ENCODE measurements around the gene FBXO17. TPM values are rescaled to one million over a fixed set of nuclear protein-coding genes. Genes with fewer than 3 reads are reported as not detected.
"Not testable (repeated sequence)": the region's sequence is repeated elsewhere in the genome, so short reads cannot be mapped to it uniquely, and the experiment has no call there.

FBXO17 gene
- total and polyA plus RNA-seq, 8 donors: 5.8 to 13.8 (median 7.8) TPM

DNA sequence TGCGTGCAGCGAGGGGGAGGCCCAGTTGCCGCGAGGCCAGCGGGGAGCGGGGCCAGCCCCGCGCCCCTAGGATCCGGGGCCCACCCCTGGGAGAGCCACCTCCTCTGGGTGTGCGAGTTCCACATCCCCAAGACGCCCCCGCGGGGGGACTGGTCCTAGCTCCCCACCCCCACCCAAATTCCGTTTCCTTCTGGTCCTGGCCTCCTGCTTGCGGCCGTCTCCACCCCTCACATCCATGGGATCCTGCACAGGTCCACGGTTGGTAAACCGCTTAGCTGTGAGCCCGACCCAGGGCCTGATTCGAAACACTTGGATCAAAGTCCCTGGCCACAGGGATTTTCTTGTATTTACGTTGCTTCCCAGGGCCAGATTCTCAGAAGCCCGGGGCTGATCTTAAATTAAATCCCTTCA lies 324 bp upstream of the FBXO17 start:
- peak overlapping the region; percentile 64 to 90 (median 76) for H3K27ac ChIP-seq
- WGBS, 2 donors: 1 to 6% methylated on average over 9 to 22 of the region's 22 CpGs
- peaks cover 4 to 21% (median 12%) of the 10 kb centered on the region in 3 donors for H3K4me1 ChIP-seq
- TF ChIP-seq, protein P1, sequence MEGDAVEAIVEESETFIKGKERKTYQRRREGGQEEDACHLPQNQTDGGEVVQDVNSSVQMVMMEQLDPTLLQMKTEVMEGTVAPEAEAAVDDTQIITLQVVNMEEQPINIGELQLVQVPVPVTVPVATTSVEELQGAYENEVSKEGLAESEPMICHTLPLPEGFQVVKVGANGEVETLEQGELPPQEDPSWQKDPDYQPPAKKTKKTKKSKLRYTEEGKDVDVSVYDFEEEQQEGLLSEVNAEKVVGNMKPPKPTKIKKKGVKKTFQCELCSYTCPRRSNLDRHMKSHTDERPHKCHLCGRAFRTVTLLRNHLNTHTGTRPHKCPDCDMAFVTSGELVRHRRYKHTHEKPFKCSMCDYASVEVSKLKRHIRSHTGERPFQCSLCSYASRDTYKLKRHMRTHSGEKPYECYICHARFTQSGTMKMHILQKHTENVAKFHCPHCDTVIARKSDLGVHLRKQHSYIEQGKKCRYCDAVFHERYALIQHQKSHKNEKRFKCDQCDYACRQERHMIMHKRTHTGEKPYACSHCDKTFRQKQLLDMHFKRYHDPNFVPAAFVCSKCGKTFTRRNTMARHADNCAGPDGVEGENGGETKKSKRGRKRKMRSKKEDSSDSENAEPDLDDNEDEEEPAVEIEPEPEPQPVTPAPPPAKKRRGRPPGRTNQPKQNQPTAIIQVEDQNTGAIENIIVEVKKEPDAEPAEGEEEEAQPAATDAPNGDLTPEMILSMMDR (IDR thresholded peaks at IDR 0.05): no peak
- DNase-seq (peak in 4 of 6 donors; percentile 28 to 60 (median 33)), FAIRE-seq (no peak), ATAC-seq (peak; percentile 36 to 52 (median 47))
- no peaks in the 10 kb centered on the region for H3K27me3 ChIP-seq
- no peaks in the 10 kb centered on the region for H3K36me3 ChIP-seq
- H3K9me3 ChIP-seq: no peaks in the 10 kb centered on the region
- intact Hi-C loops (cut with DNase I): no loop called here
- H3K4me3 ChIP-seq: peak overlapping the region; percentile 55 to 80 (median 62)

DNA sequence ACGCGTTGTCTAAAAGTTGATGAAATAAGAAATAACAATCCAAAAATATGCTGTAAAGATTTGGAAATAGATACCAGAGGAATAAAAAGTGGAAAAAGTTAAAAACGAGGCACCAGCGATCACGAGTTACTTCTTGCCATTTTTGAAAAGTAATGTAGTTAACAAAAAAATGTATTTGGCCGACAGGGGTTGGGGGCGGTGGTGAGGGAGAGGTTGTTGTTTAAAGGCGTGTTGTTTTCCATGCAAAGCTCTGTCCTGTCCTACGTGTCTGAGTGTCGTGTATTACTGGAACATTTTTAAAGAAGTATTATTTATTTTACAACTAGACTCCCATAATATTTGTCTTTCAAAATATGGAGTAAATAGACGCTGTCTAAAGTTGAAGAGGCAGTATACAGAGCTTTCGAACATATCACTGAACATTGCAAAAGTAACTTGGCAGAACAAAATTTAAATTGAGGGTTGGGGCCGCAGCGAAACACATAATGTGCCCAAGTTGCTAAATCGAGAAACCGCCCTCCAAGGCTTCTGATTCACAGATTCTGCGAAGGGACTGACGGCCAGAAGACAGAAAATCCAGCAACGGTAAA lies 823 bp downstream of the FBXO17 start:
- peak overlapping the region; percentile 55 to 80 (median 62) for H3K4me3 ChIP-seq
- 20 to 21% methylated on average over 19 of the region's 19 CpGs for whole genome bisulfite sequencing, 2 donors
- H3K27me3 ChIP-seq: no peaks in the 10 kb centered on the region
- peak overlapping the region in 3 of 4 donors; percentile 64 to 90 (median 83) for H3K27ac ChIP-seq
- ATAC-seq: no peak
- intact Hi-C loops (cut with DNase I): no loop called here
- H3K9me3 ChIP-seq: no peaks in the 10 kb centered on the region
- no peak for FAIRE-seq
- TF ChIP-seq, protein P1 (IDR thresholded peaks at IDR 0.05): no peak
- H3K4me1 ChIP-seq: peaks cover 4 to 21% (median 12%) of the 10 kb centered on the region in 3 donors
- no peak for DNase-seq
- no peaks in the 10 kb centered on the region for H3K36me3 ChIP-seq

DNA sequence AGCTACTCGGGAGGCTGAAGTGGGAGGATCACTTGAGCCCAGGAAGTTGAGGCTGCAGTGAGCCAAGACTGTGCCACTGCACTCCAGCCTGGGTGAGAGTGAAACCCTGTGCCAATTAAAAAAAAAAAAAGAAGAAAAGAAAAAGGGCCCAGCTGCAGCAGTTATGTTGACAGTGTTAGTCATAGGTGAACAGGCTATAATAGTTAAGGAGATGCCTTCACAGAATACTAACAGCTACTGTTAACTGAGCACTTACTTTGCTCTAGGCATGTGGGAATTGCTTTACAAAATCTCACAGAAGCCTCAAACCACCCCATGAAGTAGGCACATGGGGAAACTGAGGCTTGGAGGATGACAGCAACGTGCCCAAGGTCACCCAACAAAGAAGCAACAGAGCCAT lies 3.9 kb downstream of the FBXO17 start:
- FAIRE-seq: no peak
- no peak for ATAC-seq
- H3K4me3 ChIP-seq: no peak overlapping the region
- DNase-seq: no peak
- 86 to 87% methylated on average over 2 of the region's 2 CpGs for WGBS, 2 donors
- no peaks in the 10 kb centered on the region for H3K36me3 ChIP-seq
- TF ChIP-seq, protein P1 (IDR thresholded peaks at IDR 0.05): no peak
- intact Hi-C loops (cut with DNase I): no loop called here
- H3K27ac ChIP-seq: no peak overlapping the region
- no peaks in the 10 kb centered on the region for H3K9me3 ChIP-seq
- peaks cover 2 to 7% (median 4%) of the 10 kb centered on the region in 3 donors for H3K4me1 ChIP-seq
- no peaks in the 10 kb centered on the region for H3K27me3 ChIP-seq

DNA sequence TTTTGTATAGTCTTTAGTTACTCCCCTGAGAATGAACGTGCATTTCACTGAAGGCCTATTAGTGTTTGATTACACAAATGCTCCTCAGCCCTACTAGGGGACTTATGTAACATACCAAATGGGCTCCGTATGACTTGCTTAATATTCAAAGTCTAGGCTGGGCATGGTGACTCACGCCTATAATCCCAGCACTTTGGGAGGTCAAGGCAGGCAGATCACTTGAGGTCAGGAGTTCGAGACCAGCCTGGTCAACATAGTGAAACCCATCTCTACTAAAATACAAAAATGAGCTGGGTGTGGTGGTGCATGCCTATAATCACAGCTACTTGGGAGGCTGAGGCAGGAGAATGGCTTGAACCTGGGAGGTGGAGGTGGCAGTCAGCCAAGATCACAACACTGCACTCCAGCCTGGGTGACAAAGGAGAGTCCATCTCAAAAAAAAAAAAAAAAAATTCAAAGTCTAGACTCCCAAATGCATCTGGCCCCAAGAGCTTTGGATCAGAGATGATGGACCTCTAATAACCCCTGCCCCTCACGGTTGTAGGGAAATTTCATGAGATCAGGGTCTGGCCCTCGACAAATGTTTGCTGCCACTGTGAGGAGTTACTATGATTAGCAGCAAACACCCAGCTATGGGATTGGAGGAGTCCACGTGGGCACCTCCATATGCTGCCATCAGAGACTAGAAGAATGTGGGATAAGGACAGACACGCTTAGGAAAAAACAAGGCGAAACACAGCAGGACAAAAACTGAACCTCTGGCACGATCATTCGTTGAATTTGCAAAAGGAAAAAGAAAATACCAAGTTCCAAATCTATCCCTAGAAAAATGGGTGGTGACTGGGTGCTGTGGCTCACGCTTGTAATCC lies 4.6 kb downstream of the FBXO17 start:
- H3K36me3 ChIP-seq: no peaks in the 10 kb centered on the region
- 84 to 87% methylated on average over 12 of the region's 12 CpGs for WGBS, 2 donors
- DNase-seq: no peak
- FAIRE-seq: no peak
- H3K9me3 ChIP-seq: no peaks in the 10 kb centered on the region
- intact Hi-C loops (cut with DNase I): no loop called here
- H3K27me3 ChIP-seq: no peaks in the 10 kb centered on the region
- no peak overlapping the region for H3K4me3 ChIP-seq
- H3K4me1 ChIP-seq: peaks cover 0 to 6% (median 0%) of the 10 kb centered on the region in 3 donors
- no peak overlapping the region for H3K27ac ChIP-seq
- ATAC-seq: no peak
- TF ChIP-seq, protein P1 (IDR thresholded peaks at IDR 0.05): no peak

DNA sequence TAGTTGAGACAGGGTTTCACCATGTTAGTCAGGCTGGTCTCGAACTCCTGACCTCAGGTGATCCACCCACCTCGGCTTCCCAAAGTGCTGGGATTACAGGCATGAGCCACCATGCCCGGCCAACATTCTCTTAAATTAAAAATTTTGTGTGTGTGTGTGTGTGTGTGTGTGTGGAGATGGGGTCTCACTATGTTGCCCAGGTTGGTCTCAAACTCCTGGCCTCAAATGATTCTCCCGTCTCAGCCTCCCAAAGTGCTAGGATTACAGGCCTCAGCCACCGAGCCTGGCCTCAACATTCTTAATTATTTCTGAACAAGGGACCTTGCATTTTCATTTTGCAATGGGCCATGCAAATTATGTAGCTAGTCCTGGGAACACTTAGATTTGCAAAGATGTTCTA lies 9.4 kb downstream of the FBXO17 start:
- H3K27ac ChIP-seq; FAIRE-seq; H3K4me3 ChIP-seq; H3K27me3 ChIP-seq; ATAC-seq; H3K36me3 ChIP-seq; DNase-seq; intact Hi-C loops (cut with DNase I); H3K9me3 ChIP-seq; H3K4me1 ChIP-seq: not testable (repeated sequence)
- 94 to 99% methylated on average over 5 of the region's 5 CpGs for WGBS, 2 donors

All from pancreas (tissue), 10 donors.